Tibial nerve (tissue), 4 donors: Measurements from ENCODE around the gene ITM2C. TPM values are rescaled to one million over a fixed set of nuclear protein-coding genes. Genes with fewer than 3 reads are reported as not detected.

ENCODE experiments used
- DNase-seq, 2 donors: peaks; one replicate each; pipeline ENCODE4 v3.0.0-alpha.2; 2019; ENCODE audit warnings: low spot score in 2 of 2
- H3K27ac ChIP-seq, 4 donors: fragments of 200-600 bp; sonication (generic) in 3 of 4; one replicate each; pipeline ENCODE4 v1.5.1; 2017 to 2019; ENCODE audit warnings: mild to moderate bottlenecking in 1 of 4
- H3K27me3 ChIP-seq, 2 donors: fragments of 200-600 bp; sonication (generic) in 1 of 2; one replicate each; pipeline versions ENCODE4 v1.5.1 to v1.6.0; 2017 to 2019
- H3K36me3 ChIP-seq, 3 donors: fragments of 200-600 bp; sonication (generic); one replicate each; pipeline ENCODE4 v1.5.1; 2018 to 2019
- H3K4me1 ChIP-seq, 4 donors: fragments of 200-600 bp; sonication (generic) in 3 of 4; one replicate each; pipeline ENCODE4 v1.5.1; 2017 to 2019
- H3K4me3 ChIP-seq, 4 donors: fragments of 200-600 bp; sonication (generic) in 3 of 4; one replicate each; pipeline ENCODE4 v1.5.1; 2017 to 2019; ENCODE audit warnings: mild to moderate bottlenecking in 1 of 4, moderate library complexity in 1 of 4
- H3K9me3 ChIP-seq, 4 donors: fragments of 200-600 bp; sonication (generic) in 3 of 4; one replicate each; pipeline ENCODE4 v1.5.1; 2017 to 2019
- EP300 ChIP-seq, 2 donors: sonication (generic); formaldehyde crosslinking; IDR thresholded peaks; one replicate each; pipeline ENCODE4 v1.6.1; 2017; ENCODE audit warnings: antibody characterized with exemption in 2 of 2, mild to moderate bottlenecking in 1 of 2
- POLR2A ChIP-seq, 2 donors: fragments of 450-650 bp; IDR thresholded peaks; one replicate each; pipeline ENCODE4 v1.6.1; 2017; ENCODE audit warnings: antibody characterized with exemption in 2 of 2, mild to moderate bottlenecking in 2 of 2, moderate library complexity in 2 of 2
- WGBS, 2 donors: methylation state at CpG; one replicate each; pipeline ENCODE4 v1.1.5; 2018; 5-methylcytosine and 5-hydroxymethylcytosine counted together
- total RNA-seq, 4 donors: library from RNA; depleted of rRNA; stranded (reverse); fragments of >200 nt; gene quantifications; one replicate each; pipeline ENCODE4 v1.1.0, GENCODE V29; 2016
- TF ChIP-seq, protein P1 (sequence below), 5 experiments: fragments of 200-600 bp in 3 of 5; fragments of 450-650 bp in 2 of 5; sonication (generic) in 3 of 5; IDR thresholded peaks; one replicate each; pipeline ENCODE4 v1.5.1; 2016 to 2019; ENCODE audit warnings: antibody characterized with exemption in 5 of 5, mild to moderate bottlenecking in 3 of 5, moderate library complexity in 2 of 5

Gene ITM2C
- total RNA-seq, 4 donors from 2014 or later = 80.1 to 146 (median 128) TPM

DNA sequence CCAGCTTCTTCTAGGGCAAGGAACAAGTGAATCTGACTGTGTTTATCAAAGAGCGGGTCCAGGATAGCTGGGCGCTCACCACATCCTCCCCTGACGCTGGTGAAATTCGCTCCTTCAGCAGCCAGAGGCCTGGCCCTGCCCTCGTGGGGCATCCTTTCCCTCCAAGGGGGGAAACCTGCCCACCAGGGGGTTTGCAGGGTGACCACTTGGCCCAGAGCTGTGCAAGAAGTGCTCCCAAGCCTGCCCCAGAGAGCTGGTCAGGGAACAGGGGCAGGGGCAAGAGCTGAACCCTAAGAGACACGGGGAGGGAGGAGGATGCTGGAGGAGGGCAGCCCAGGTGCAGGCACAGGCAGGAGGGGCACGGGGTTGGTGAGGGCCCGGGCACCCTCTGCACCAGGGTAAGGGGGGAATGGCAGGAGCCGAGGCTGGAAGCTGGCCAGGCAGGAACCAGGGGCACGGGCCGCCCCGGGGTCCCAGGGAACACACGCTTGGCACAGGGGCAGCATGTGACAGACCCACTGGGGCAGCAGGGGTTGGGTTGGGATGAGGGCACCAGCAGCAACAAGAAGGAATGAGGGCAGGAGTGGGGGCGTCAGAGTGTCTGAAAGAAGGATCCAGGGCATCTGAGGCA lies 63.1 kb downstream of the ITM2C start:
- no peak overlapping the region for H3K27ac ChIP-seq
- WGBS, 2 donors = 80 to 84% methylated on average over 14 of the region's 14 CpGs
- H3K36me3 ChIP-seq = no peaks in the 10 kb centered on the region
- H3K9me3 ChIP-seq = no peaks in the 10 kb centered on the region
- no peak for DNase-seq
- no peak overlapping the region for H3K4me3 ChIP-seq
- no peak for TF ChIP-seq POLR2A (IDR thresholded peaks at IDR 0.05)
- TF ChIP-seq, protein P1, sequence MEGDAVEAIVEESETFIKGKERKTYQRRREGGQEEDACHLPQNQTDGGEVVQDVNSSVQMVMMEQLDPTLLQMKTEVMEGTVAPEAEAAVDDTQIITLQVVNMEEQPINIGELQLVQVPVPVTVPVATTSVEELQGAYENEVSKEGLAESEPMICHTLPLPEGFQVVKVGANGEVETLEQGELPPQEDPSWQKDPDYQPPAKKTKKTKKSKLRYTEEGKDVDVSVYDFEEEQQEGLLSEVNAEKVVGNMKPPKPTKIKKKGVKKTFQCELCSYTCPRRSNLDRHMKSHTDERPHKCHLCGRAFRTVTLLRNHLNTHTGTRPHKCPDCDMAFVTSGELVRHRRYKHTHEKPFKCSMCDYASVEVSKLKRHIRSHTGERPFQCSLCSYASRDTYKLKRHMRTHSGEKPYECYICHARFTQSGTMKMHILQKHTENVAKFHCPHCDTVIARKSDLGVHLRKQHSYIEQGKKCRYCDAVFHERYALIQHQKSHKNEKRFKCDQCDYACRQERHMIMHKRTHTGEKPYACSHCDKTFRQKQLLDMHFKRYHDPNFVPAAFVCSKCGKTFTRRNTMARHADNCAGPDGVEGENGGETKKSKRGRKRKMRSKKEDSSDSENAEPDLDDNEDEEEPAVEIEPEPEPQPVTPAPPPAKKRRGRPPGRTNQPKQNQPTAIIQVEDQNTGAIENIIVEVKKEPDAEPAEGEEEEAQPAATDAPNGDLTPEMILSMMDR (IDR thresholded peaks at IDR 0.05) = no peak
- no peak for TF ChIP-seq EP300 (IDR thresholded peaks at IDR 0.05)
- H3K27me3 ChIP-seq = no peaks in the 10 kb centered on the region
- peaks cover 0 to 9% (median 0%) of the 10 kb centered on the region in 4 donors for H3K4me1 ChIP-seq

Other genes starting within 250 kb of the ITM2C start
- gene CAB39, start 152.1 kb upstream of the ITM2C start, total RNA-seq = 10 to 100 TPM; 60.0 to 82.2 (median 69.7) TPM
- under 1 TPM in 1 of 4 donors, not detected in 3; 0.21 TPM for gene GPR55, start 60.3 kb downstream of the ITM2C start, total RNA-seq
- not detected for gene SPATA3, start 131.2 kb downstream of the ITM2C start, total RNA-seq
- gene C2orf72, start 172.6 kb downstream of the ITM2C start, total RNA-seq = 1 to 10 TPM in 1 of 4 donors, under 1 TPM in 2, not detected in 1; 0.20 to 2.6 (median 0.42) TPM
- gene PSMD1, start 191.9 kb downstream of the ITM2C start, total RNA-seq = 10 to 100 TPM; 47.9 to 79.3 (median 61.9) TPM